Measurements from ENCODE around the gene AKAP7.

The AKAP7 gene

DNA sequence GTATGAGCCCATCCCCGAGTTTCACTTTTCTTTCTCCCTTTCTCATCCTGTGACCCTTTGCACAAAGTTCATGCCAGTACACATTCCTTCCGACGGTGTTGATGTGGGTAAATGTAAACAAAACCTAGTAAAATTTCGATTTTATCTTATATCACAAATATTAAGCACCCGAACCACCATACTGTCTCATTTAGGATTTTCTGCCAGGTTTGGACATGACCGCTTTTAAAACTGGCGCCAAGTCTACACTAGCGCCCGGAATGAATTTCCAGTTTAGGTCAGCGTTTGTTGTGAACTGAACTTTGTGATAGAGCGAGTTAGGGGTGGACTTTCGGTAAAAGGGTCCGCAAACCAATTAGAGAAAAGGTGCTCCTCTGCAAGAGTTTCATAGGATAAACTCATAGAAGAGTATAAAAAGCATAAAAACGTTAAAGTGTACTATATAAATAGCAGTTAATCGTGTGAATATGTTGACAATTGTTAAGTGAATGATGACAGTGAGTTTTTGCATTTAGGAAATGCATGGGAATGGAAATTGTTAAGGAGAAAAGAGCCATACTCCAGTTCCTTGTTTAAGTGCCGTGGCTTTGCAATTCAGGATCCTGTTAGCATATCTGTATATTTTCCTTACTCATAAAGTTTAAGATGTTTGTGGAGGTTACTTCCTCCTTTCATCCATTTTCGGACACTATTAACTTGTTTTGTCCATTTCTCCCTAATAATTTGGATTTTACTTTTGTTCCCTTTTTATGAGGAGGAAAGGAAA lies 937 bp downstream of the AKAP7 start:
- peaks cover 3% of the 10 kb centered on the region for H3K27me3 Mint-ChIP-seq (ENCODE audit: low read depth)
- peaks cover 9% of the 10 kb centered on the region for H3K36me3 Mint-ChIP-seq (ENCODE audit: low read depth)
- H3K4me3 Mint-ChIP-seq = peak overlapping the region; percentile 86 to 97 (median 95)
- H3K27ac Mint-ChIP-seq = peak overlapping the region; percentile 97 to 99 (median 98)
- TF ChIP-seq, protein P1, sequence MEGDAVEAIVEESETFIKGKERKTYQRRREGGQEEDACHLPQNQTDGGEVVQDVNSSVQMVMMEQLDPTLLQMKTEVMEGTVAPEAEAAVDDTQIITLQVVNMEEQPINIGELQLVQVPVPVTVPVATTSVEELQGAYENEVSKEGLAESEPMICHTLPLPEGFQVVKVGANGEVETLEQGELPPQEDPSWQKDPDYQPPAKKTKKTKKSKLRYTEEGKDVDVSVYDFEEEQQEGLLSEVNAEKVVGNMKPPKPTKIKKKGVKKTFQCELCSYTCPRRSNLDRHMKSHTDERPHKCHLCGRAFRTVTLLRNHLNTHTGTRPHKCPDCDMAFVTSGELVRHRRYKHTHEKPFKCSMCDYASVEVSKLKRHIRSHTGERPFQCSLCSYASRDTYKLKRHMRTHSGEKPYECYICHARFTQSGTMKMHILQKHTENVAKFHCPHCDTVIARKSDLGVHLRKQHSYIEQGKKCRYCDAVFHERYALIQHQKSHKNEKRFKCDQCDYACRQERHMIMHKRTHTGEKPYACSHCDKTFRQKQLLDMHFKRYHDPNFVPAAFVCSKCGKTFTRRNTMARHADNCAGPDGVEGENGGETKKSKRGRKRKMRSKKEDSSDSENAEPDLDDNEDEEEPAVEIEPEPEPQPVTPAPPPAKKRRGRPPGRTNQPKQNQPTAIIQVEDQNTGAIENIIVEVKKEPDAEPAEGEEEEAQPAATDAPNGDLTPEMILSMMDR (IDR thresholded peaks at IDR 0.05; ENCODE audit: unreplicated experiment in 3 of 3) = no peak
- H3K4me1 Mint-ChIP-seq = peaks cover 23% of the 10 kb centered on the region
- no peaks in the 10 kb centered on the region for H3K9me3 Mint-ChIP-seq

- Mint-ChIP-seq H3K4me1 (peaks cover 20% of the 10 kb centered on the region), H3K4me3 (no peak overlapping the region)
These were observed 4.3 kb downstream of the AKAP7 start for GRCh38 chr6:131139599-131139998.

DNA sequence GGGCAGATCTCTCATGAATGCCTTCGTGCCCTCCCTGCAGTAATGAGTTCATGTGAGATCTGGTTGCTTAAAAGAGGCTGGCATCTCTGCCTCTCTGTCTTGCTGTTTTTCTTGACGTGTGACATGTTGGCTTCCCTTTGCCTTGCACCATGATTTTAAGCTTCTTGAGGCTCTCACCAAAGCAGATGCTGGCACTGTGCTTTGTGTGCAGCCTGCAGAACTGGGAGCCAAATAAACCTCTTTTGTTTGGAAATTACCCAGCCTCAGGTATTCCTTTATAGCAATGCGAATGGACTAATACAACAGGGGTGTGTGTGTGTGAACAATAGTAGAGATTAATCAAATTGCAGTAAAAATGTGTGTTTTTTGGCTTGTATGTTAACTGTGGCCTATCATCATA lies 8.1 kb downstream of the AKAP7 start:
- no peaks in the 10 kb centered on the region for H3K27me3 Mint-ChIP-seq (ENCODE audit: low read depth)
- H3K36me3 Mint-ChIP-seq (ENCODE audit: low read depth) = peaks cover 30% of the 10 kb centered on the region
- H3K9me3 Mint-ChIP-seq = no peaks in the 10 kb centered on the region
- TF ChIP-seq, protein P1 (IDR thresholded peaks at IDR 0.05; ENCODE audit: unreplicated experiment in 3 of 3) = no peak
- no peak overlapping the region for H3K27ac Mint-ChIP-seq
- peaks cover 4% of the 10 kb centered on the region for H3K4me1 Mint-ChIP-seq
- H3K4me3 Mint-ChIP-seq = no peak overlapping the region

More at GRCh38 chr6:131139599-131139998, 4.3 kb downstream of the AKAP7 start:
- Mint-ChIP-seq H3K27ac (no peak overlapping the region), H3K9me3 (no peaks in the 10 kb centered on the region), H3K27me3 (ENCODE audit: low read depth) (no peaks in the 10 kb centered on the region), H3K36me3 (ENCODE audit: low read depth) (peaks cover 23% of the 10 kb centered on the region)
- TF ChIP-seq, protein P1 (IDR thresholded peaks at IDR 0.05; ENCODE audit: unreplicated experiment in 3 of 3) = no peak

DNA sequence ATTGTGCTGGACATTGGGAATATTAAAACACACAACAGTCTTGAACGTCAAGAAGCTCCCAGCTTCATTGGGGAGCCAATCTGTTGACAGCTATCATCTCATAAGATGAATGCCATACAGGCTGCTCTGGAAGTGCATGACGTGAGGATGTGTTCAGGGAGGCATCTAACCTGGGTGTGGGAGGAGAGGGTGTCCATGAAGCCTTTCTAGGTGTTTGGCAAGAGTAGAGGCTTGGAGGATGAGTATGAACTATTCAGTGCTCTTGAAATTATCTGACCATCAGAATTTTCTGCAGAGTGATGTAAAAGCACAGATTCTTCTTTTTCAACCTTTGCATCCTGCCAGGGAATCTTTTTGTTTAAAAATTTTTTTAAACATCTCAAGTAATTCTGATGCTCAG lies 11.6 kb downstream of the AKAP7 start:
- H3K27me3 Mint-ChIP-seq (ENCODE audit: low read depth) = no peaks in the 10 kb centered on the region
- no peaks in the 10 kb centered on the region for H3K9me3 Mint-ChIP-seq
- TF ChIP-seq, protein P1 (IDR thresholded peaks at IDR 0.05; ENCODE audit: unreplicated experiment in 3 of 3) = no peak

DNA sequence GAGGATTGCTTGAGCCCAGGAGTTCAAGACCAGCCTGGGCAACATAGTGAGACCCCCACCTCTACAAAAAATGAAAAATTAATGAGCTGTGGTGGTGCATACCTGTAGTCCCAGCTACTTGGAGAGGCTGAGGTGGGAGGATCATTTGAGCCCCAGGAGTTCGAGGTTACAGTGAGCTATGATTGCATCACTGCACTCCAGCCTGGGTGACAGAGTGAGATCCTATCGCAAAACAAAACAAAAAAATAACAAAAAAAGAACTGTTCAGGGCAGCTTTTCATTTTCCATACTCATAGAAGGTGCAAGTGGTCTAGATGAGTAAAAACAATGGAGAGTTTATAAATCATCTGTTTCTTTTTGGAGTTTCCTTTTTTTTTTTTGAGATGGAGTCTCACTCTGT lies 21.1 kb downstream of the AKAP7 start:
- Mint-ChIP-seq H3K27ac (no peak overlapping the region), H3K4me3 (no peak overlapping the region), H3K36me3 (ENCODE audit: low read depth) (no peaks in the 10 kb centered on the region), H3K4me1 (peaks cover 6% of the 10 kb centered on the region), H3K27me3 (ENCODE audit: low read depth) (no peaks in the 10 kb centered on the region), H3K9me3 (no peaks in the 10 kb centered on the region)
- TF ChIP-seq, protein P1 (IDR thresholded peaks at IDR 0.05; ENCODE audit: unreplicated experiment in 3 of 3) = no peak

More for the DNA sequence above, 11.6 kb downstream of the AKAP7 start:
- H3K4me3 Mint-ChIP-seq = no peak overlapping the region
- no peaks in the 10 kb centered on the region for H3K4me1 Mint-ChIP-seq
- peaks cover 20% of the 10 kb centered on the region for H3K36me3 Mint-ChIP-seq (ENCODE audit: low read depth)
- H3K27ac Mint-ChIP-seq = no peak overlapping the region

GRCh38 chr6:131159578-131159977 lies 24.3 kb downstream of the AKAP7 start:
- Mint-ChIP-seq H3K4me1 (peaks cover 6% of the 10 kb centered on the region), H3K4me3 (no peak overlapping the region), H3K36me3 (ENCODE audit: low read depth) (peaks cover 4% of the 10 kb centered on the region), H3K27ac (no peak overlapping the region), H3K9me3 (no peaks in the 10 kb centered on the region), H3K27me3 (ENCODE audit: low read depth) (peaks cover 4% of the 10 kb centered on the region)
- TF ChIP-seq, protein P1 (IDR thresholded peaks at IDR 0.05; ENCODE audit: unreplicated experiment in 3 of 3) = no peak

Data from nephron (organoid).